Psoas muscle (tissue), 8 donors: ENCODE data around the gene TEAD4. TPM values are rescaled to one million over a fixed set of nuclear protein-coding genes. Genes with fewer than 3 reads are reported as not detected.
A peak's percentile ranks its signal among the peaks of the same experiment; 100 is the strongest.

Source experiments
- ATAC-seq, 4 donors: fragments of 200-7000 bp; cut with Tn5 transposase; one replicate each; pipeline ENCODE4 v1.9.1; 2020; ENCODE audit warnings: moderate library complexity in 3 of 4, mild to moderate bottlenecking in 2 of 4
- DNase-seq, 2 donors: peaks; one replicate each; pipeline ENCODE4 v3.0.0-alpha.2; 2020
- H3K27ac ChIP-seq: fragments of 200-600 bp; one replicate; pipeline ENCODE4 v1.8.0; 2022
- H3K27me3 ChIP-seq, 3 donors: fragments of 200-600 bp in 1 of 3; one replicate each; pipeline versions ENCODE4 v1.6.1 to v1.8.0; 2013 to 2022; ENCODE audit warnings: low read length in 2 of 3, mild to moderate bottlenecking in 2 of 3, moderate library complexity in 1 of 3; ENCODE audit not compliant: insufficient read depth in 3 of 3
- H3K36me3 ChIP-seq, 2 donors: fragments of 200-600 bp in 1 of 2; one replicate each; pipeline versions ENCODE4 v1.6.1 to v1.8.0; 2013 to 2022; ENCODE audit warnings: low read depth in 1 of 2, mild to moderate bottlenecking in 1 of 2, moderate library complexity in 1 of 2; ENCODE audit not compliant: insufficient read depth in 1 of 2
- H3K4me1 ChIP-seq: fragments of 200-600 bp; one replicate; pipeline ENCODE4 v1.8.0; 2022
- H3K4me3 ChIP-seq: fragments of 200-600 bp; one replicate; pipeline ENCODE4 v1.8.0; 2022; ENCODE audit warnings: mild to moderate bottlenecking
- H3K9me3 ChIP-seq: fragments of 200-600 bp; one replicate; pipeline ENCODE4 v1.8.0; 2022
- CTCF ChIP-seq: fragments of 200-600 bp; IDR thresholded peaks from one replicate; pipeline ENCODE4 v1.8.0; 2022; ENCODE audit warnings: antibody characterized with exemption
- WGBS, 3 donors: extraction: QIAGEN DNeasy Blood & Tissue Kit; methylation state at CpG; one replicate each; pipeline versions ENCODE4 v1.1.6 to v1.1.7; 2013; 5-methylcytosine and 5-hydroxymethylcytosine counted together
- intact Hi-C, 2 donors: fragments of 100-400 bp; cut with DNase I; formaldehyde crosslinking; loops; one replicate each; pipeline versions ENCODE4 v1.11.0 to v1.14.2; 2022
- polyA plus RNA-seq, 3 donors: library from polyadenylated mRNA; stranded (reverse); fragments of 200-250 nt; gene quantifications; one replicate each; pipeline ENCODE4 v1.2.3, GENCODE V29; 2013
- total RNA-seq, 4 donors: library from RNA; stranded (reverse); fragmentation: NEBNext Ultra II Directional in 2 of 4; extraction: Animal tissue kit (Norgen Biotek cat#: 25700) in 2 of 4; gene quantifications; one replicate each; pipeline versions ENCODE4 v1.2.1 to v1.2.4, GENCODE V29; 2021 to 2023
- donor health status: healthy with polysubstance abuse.
- donor health status: DM: no; HTN: no; CAD: no; lungs with moderate emphysema.
- donor health status: Bipolar disorder and iron deficiency.
- donor health status: healthy.
- donor health status: DM: yes; HTN: yes; CAD: no.
- donor health status: DM: no; HTN: no; CAD: no.
- donor health status: DM: no; HTN: no; CAD: no.
- donor health status: DM: yes; HTN: yes; CAD: no.

Gene TEAD4
- total and polyA plus RNA-seq, 7 donors = 71.2 to 236 (median 96.2) TPM

GRCh38 chr12:3002646-3003045 is 43.4 kb downstream of the TEAD4 start:
- ATAC-seq (peak in 2 of 4 donors; percentile 29 to 44), DNase-seq (peak in 1 of 2 donors; percentile 58)
- Histone ChIP-seq H3K4me3 (no peak overlapping the region), H3K27me3 (no peaks in the 10 kb centered on the region), H3K9me3 (no peaks in the 10 kb centered on the region), H3K4me1 (peaks cover 69% of the 10 kb centered on the region), H3K36me3 (peaks cover 0 to 11% of the 10 kb centered on the region in 2 donors), H3K27ac (peak overlapping the region; percentile 90)
- intact Hi-C loops = loop anchor here in 1 of 2 donors (2.0 kb wide), 1 partner anchor 30 kb away; no protein-coding TSS in a partner anchor
- WGBS, 3 donors = 40 to 83% (median 56%) methylated on average over 5 of the region's 5 CpGs
- no peak for TF ChIP-seq CTCF

GRCh38 chr12:3003357-3003992 is 44.3 kb downstream of the TEAD4 start:
- WGBS, 3 donors = 28 to 57% (median 32%) methylated on average over 14 to 15 of the region's 15 CpGs
- no peaks in the 10 kb centered on the region for H3K9me3 ChIP-seq
- DNase-seq = peak; percentile 42 to 60
- no peak overlapping the region for H3K4me3 ChIP-seq
- H3K27ac ChIP-seq = peak overlapping the region; percentile 90
- H3K36me3 ChIP-seq = peaks cover 0 to 12% of the 10 kb centered on the region in 2 donors
- no peaks in the 10 kb centered on the region for H3K27me3 ChIP-seq
- peak; percentile 45 for TF ChIP-seq CTCF
- H3K4me1 ChIP-seq = peaks cover 61% of the 10 kb centered on the region
- ATAC-seq = peak; percentile 24 to 57 (median 43)
- intact Hi-C loops = loop anchor here in 1 of 2 donors (2.0 kb wide), 1 partner anchor 29 kb away; no protein-coding TSS in a partner anchor

GRCh38 chr12:3004655-3005565 is 45.7 kb downstream of the TEAD4 start:
- TF ChIP-seq CTCF = peak; percentile 29
- DNase-seq (peak in 1 of 2 donors; percentile 49), ATAC-seq (peak; percentile 38 to 53 (median 49))
- no peak overlapping the region for H3K4me3 ChIP-seq
- no peaks in the 10 kb centered on the region for H3K27me3 ChIP-seq
- peaks cover 0 to 15% of the 10 kb centered on the region in 2 donors for H3K36me3 ChIP-seq
- no peaks in the 10 kb centered on the region for H3K9me3 ChIP-seq
- WGBS, 3 donors = 49 to 53% (median 49%) methylated on average over 15 of the region's 15 CpGs
- peaks cover 54% of the 10 kb centered on the region for H3K4me1 ChIP-seq
- H3K27ac ChIP-seq = peak overlapping the region; percentile 90
- intact Hi-C loops = no loop called here

- intact Hi-C loops = no loop called here
- Histone ChIP-seq H3K36me3 (peaks cover 0 to 16% of the 10 kb centered on the region in 2 donors), H3K27ac (no peak overlapping the region), H3K27me3 (no peaks in the 10 kb centered on the region), H3K4me3 (no peak overlapping the region), H3K9me3 (no peaks in the 10 kb centered on the region), H3K4me1 (peaks cover 49% of the 10 kb centered on the region)
- DNase-seq (no peak), ATAC-seq (no peak)
- no peak for TF ChIP-seq CTCF
- WGBS, 3 donors = 97 to 98% (median 98%) methylated on average over 8 of the region's 8 CpGs
These were observed 46.5 kb downstream of the TEAD4 start for GRCh38 chr12:3005736-3006135.
